A549 (cell line): ENCODE results near the gene CAV1. TPM values are rescaled to one million over a fixed set of nuclear protein-coding genes. Genes with fewer than 3 reads are reported as not detected.

Source experiments
- ATAC-seq, 2 experiments: fragments of 200-7000 bp in 1 of 2; fragments of >200 bp in 1 of 2; cut with Nextera tagmentation in 1 of 2; cut with Tn5 transposase in 1 of 2; 3 replicates each; pipeline versions ENCODE4 v1.8.0 to v1.9.1; 2018 to 2020; ENCODE audit warnings: mild to moderate bottlenecking in 1 of 2, moderate library complexity in 1 of 2
- CTCF ChIA-PET: fragments of 300-600 bp; sonication (Branson Sonifier 250); formaldehyde crosslinking; extraction: SDS; loops from one replicate; lab custom pipeline; 2021; ENCODE audit warnings: antibody characterized with exemption, inconsistent platforms; lab: Yijun Ruan, JAX
- POLR2A ChIA-PET: fragments of 350-600 bp; formaldehyde crosslinking; extraction: SDS; loops from one replicate; lab custom pipeline; 2021; ENCODE audit warnings: antibody characterized with exemption, inconsistent platforms; lab: Yijun Ruan, JAX
- DNase-seq, 2 experiments: peaks; one replicate each; pipeline versions ENCODE4 v3.0.0 to v3.0.0-alpha.2; 2011 to 2016; ENCODE audit warnings: low read depth in 1 of 2, low spot score in 1 of 2
- FAIRE-seq: peaks from 2 replicates; lab custom pipeline; 2011; peaks lifted over from hg19 to GRCh38; lab: Jason Lieb, UNC
- H3K27ac ChIP-seq, 2 experiments: fragments of >200 bp; sonication (Bioruptor Twin); formaldehyde crosslinking; 3 replicates each; pipeline ENCODE4 v1.5.1; 2016 to 2017
- H3K4me1 ChIP-seq: fragments of >200 bp; sonication (Bioruptor Twin); formaldehyde crosslinking; 3 replicates; pipeline ENCODE4 v1.6.1; 2016
- H3K4me2 ChIP-seq: fragments of >200 bp; sonication (Bioruptor Twin); formaldehyde crosslinking; 3 replicates; pipeline ENCODE4 v1.6.1; 2016
- H3K4me3 ChIP-seq: fragments of >200 bp; sonication (Bioruptor Twin); formaldehyde crosslinking; 3 replicates; pipeline ENCODE4 v1.5.1; 2016
- H3K9me3 ChIP-seq: fragments of >200 bp; sonication (Bioruptor Twin); formaldehyde crosslinking; 3 replicates; pipeline ENCODE4 v1.6.1; 2016
- ATOH8 ChIP-seq: fragments of 250-450 bp; sonication (Bioruptor Pico); IDR thresholded peaks from 2 replicates; pipeline ENCODE4 v1.5.0; 2020; ENCODE audit warnings: low read depth, mild to moderate bottlenecking, moderate library complexity
- CBX2 ChIP-seq: fragments of 200-600 bp; sonication (generic); IDR thresholded peaks from 2 replicates; pipeline ENCODE4 v1.6.1; 2016; ENCODE audit warnings: low read depth, mild to moderate bottlenecking, borderline replicate concordance
- CBX8 ChIP-seq: fragments of 200-600 bp; sonication (generic); IDR thresholded peaks from 2 replicates; pipeline ENCODE4 v1.6.1; 2016
- CEBPB ChIP-seq, 2 experiments: fragments of >200 bp in 1 of 2; sonication (Bioruptor Twin) in 1 of 2; formaldehyde crosslinking in 1 of 2; IDR thresholded peaks; 2 replicates each; pipeline ENCODE4 v1.6.1; 2012 to 2016
- CHD4 ChIP-seq: fragments of 200-600 bp; sonication (generic); IDR thresholded peaks from 2 replicates; pipeline ENCODE4 v1.6.1; 2016; ENCODE audit warnings: antibody characterized with exemption, mild to moderate bottlenecking, borderline replicate concordance
- CTCF ChIP-seq: fragments of >200 bp; sonication (Bioruptor Twin); formaldehyde crosslinking; IDR thresholded peaks from 3 replicates; pipeline ENCODE4 v1.5.1; 2016
- E2F6 ChIP-seq: IDR thresholded peaks from 2 replicates; pipeline ENCODE4 v1.6.1; 2012; ENCODE audit warnings: low read depth, borderline replicate concordance
- EHF ChIP-seq: fragments of 250-450 bp; sonication (Bioruptor Pico); IDR thresholded peaks from 2 replicates; pipeline ENCODE4 v1.5.0; 2020; ENCODE audit warnings: mild to moderate bottlenecking
- EHMT2 ChIP-seq: fragments of 200-600 bp; sonication (generic); IDR thresholded peaks from 2 replicates; pipeline ENCODE4 v1.6.1; 2016; ENCODE audit warnings: antibody characterized with exemption, low read depth, mild to moderate bottlenecking, moderate library complexity
- FOSL2 ChIP-seq, 2 experiments: fragments of 450-650 bp in 1 of 2; fragments of >200 bp in 1 of 2; sonication (Bioruptor Twin) in 1 of 2; formaldehyde crosslinking; IDR thresholded peaks; 2 replicates each; pipeline versions ENCODE4 v1.5.0 to v1.6.1; 2016 to 2020; ENCODE audit warnings: mild to moderate bottlenecking in 1 of 2, moderate library complexity in 1 of 2
- FOXS1 ChIP-seq: fragments of 250-450 bp; sonication (Bioruptor Pico); IDR thresholded peaks from 2 replicates; pipeline ENCODE4 v1.5.0; 2020; ENCODE audit warnings: mild to moderate bottlenecking, moderate library complexity
- GATA3 ChIP-seq: IDR thresholded peaks from 2 replicates; pipeline ENCODE4 v1.6.1; 2012; ENCODE audit warnings: borderline replicate concordance
- HDAC2 ChIP-seq: fragments of 200-600 bp; sonication (generic); IDR thresholded peaks from 2 replicates; pipeline ENCODE4 v1.6.1; 2016
- HES2 ChIP-seq: fragments of >200 bp; sonication (Bioruptor Twin); formaldehyde crosslinking; IDR thresholded peaks from 2 replicates; pipeline ENCODE4 v1.6.1; 2016
- HMGXB4 ChIP-seq: fragments of 250-450 bp; sonication (Bioruptor Pico); IDR thresholded peaks from 2 replicates; pipeline ENCODE4 v1.5.0; 2021; ENCODE audit warnings: mild to moderate bottlenecking, moderate library complexity, borderline replicate concordance
- HOXA7 ChIP-seq: fragments of 250-450 bp; sonication (Bioruptor Pico); IDR thresholded peaks from 2 replicates; pipeline ENCODE4 v1.5.0; 2020; ENCODE audit warnings: mild to moderate bottlenecking, moderate library complexity
- HOXB13 ChIP-seq: fragments of 250-450 bp; sonication (Bioruptor Pico); IDR thresholded peaks from 2 replicates; pipeline ENCODE4 v1.5.0; 2020; ENCODE audit warnings: low read depth, mild to moderate bottlenecking, moderate library complexity
- JUN ChIP-seq, 2 experiments: fragments of >200 bp; sonication (Bioruptor Twin); formaldehyde crosslinking; IDR thresholded peaks; 2 replicates in 1 of 2; 3 replicates in 1 of 2; pipeline ENCODE4 v1.6.1; 2016 to 2017
- JUNB ChIP-seq: fragments of >200 bp; sonication (Bioruptor Twin); formaldehyde crosslinking; IDR thresholded peaks from 2 replicates; pipeline ENCODE4 v1.6.1; 2016
- KDM1A ChIP-seq: fragments of 200-600 bp; sonication (generic); IDR thresholded peaks from 2 replicates; pipeline ENCODE4 v1.6.1; 2016; ENCODE audit warnings: low read depth, mild to moderate bottlenecking
- KDM5A ChIP-seq: fragments of 200-600 bp; sonication (generic); IDR thresholded peaks from 2 replicates; pipeline ENCODE4 v1.6.1; 2016; ENCODE audit warnings: antibody characterized with exemption, mild to moderate bottlenecking
- MAX ChIP-seq: IDR thresholded peaks from 2 replicates; pipeline ENCODE4 v1.6.1; 2012
- MAZ ChIP-seq: fragments of 150-350 bp; IDR thresholded peaks from 2 replicates; pipeline ENCODE4 v1.6.1; 2014; ENCODE audit warnings: antibody characterized with exemption, low read depth, low read length, borderline replicate concordance
- MYC ChIP-seq: IDR thresholded peaks from 2 replicates; pipeline ENCODE4 v1.6.1; 2012; ENCODE audit warnings: mild to moderate bottlenecking, inconsistent platforms, low read length, improper control_type of control experiment, borderline replicate concordance
- PBX3 ChIP-seq: IDR thresholded peaks from 2 replicates; pipeline ENCODE4 v1.6.1; 2012
- POLR2A ChIP-seq: IDR thresholded peaks from 2 replicates; pipeline ENCODE4 v1.6.1; 2012; ENCODE audit warnings: mild to moderate bottlenecking, low read length
- POLR2AphosphoS2 ChIP-seq: conservative IDR thresholded peaks from 2 replicates; pipeline ENCODE4 v1.6.1; 2012; ENCODE audit warnings: low read length, improper control_type of control experiment, inconsistent platforms
- RARB ChIP-seq: fragments of 250-450 bp; sonication (Bioruptor Pico); IDR thresholded peaks from 2 replicates; pipeline ENCODE4 v1.8.0; 2021; ENCODE audit warnings: mild to moderate bottlenecking, moderate library complexity
- RCOR1 ChIP-seq: fragments of 150-350 bp; IDR thresholded peaks from 2 replicates; pipeline ENCODE4 v1.6.1; 2014; ENCODE audit warnings: antibody characterized with exemption, low read length, low read depth
- RFX5 ChIP-seq: fragments of 450-650 bp; IDR thresholded peaks from 2 replicates; pipeline ENCODE4 v1.7.1; 2014; ENCODE audit warnings: antibody characterized with exemption, mild to moderate bottlenecking, moderate library complexity
- TFCP2L1 ChIP-seq: fragments of 250-450 bp; sonication (Bioruptor Pico); IDR thresholded peaks from 2 replicates; pipeline ENCODE4 v1.5.0; 2021; ENCODE audit warnings: mild to moderate bottlenecking
- ZC3H11A ChIP-seq: fragments of 450-650 bp; IDR thresholded peaks from 2 replicates; pipeline ENCODE4 v1.6.1; 2014; ENCODE audit warnings: antibody characterized with exemption, mild to moderate bottlenecking
- ZFP36 ChIP-seq: fragments of 450-650 bp; IDR thresholded peaks from 2 replicates; pipeline ENCODE4 v1.6.1; 2014; ENCODE audit warnings: borderline replicate concordance; ENCODE audit not compliant: partially characterized antibody
- ZNF302 ChIP-seq: fragments of 250-450 bp; sonication (Bioruptor Pico); IDR thresholded peaks from 2 replicates; pipeline ENCODE4 v1.9.0; 2021; ENCODE audit warnings: inconsistent platforms, mild to moderate bottlenecking, moderate library complexity
- WGBS: methylation state at CpG from one replicate; pipeline ENCODE4 v1.1.6; 2017; ENCODE audit errors: missing lambda C conversion rate; 5-methylcytosine and 5-hydroxymethylcytosine counted together
- polyA plus RNA-seq, 4 experiments: library from polyadenylated mRNA; depleted of rRNA in 3 of 4; stranded (reverse); fragments of >200 nt; fragmentation: RNase III in 1 of 4; extraction: RNeasy Plus Mini Kit Qiagen cat#74134 plus additional on column Dnase treatment in 1 of 4; gene quantifications; 2 replicates in 3 of 4; 3 replicates in 1 of 4; pipeline ENCODE4 v1.2.3, GENCODE V29; 2011 to 2017

The CAV1 gene
- polyA plus RNA-seq, 2 of the 4 experiments (the other 2 are of a cell fraction): 365 to 493 TPM

- Histone ChIP-seq H3K27ac (peak overlapping the region; percentile 89 to 90), H3K4me2 (peak overlapping the region; percentile 93), H3K4me3 (peak overlapping the region; percentile 39), H3K4me1 (peaks cover 43% of the 10 kb centered on the region), H3K9me3 (no peaks in the 10 kb centered on the region)
- WGBS: 2% methylated on average over 12 of the region's 12 CpGs
- FAIRE-seq (peak; percentile 97), ATAC-seq (peak; percentile 83), DNase-seq (peak; percentile 33 to 82)
- ChIA-PET POLR2A (interaction anchor here (0.9 to 2.5 kb wide), 6 partner anchors 9 to 77 kb away, joined by 3 to 14 read pairs (median 5); partner anchors contain the start of gene CAV2), CTCF (interaction anchor here (0.7 to 3.6 kb wide), 5 partner anchors 10 to 331 kb away, joined by 3 to 28 read pairs (median 5); partner anchors contain the start of gene CAV1)
- TF ChIP-seq RARB (CRISPR knock-in tag): no peak
- 0 out of 2 replicates have a peak, but pooled peaks have one; percentile 37 for TF ChIP-seq JUNB
- TF ChIP-seq MAZ: no peak
- TF ChIP-seq HMGXB4 (CRISPR knock-in tag): no peak
- TF ChIP-seq KDM5A: no peak
- TF ChIP-seq EHF: no peak
- TF ChIP-seq TFCP2L1: no peak
- no peak for TF ChIP-seq HOXA7 (CRISPR knock-in tag)
- TF ChIP-seq CBX2: no peak
- no peak for TF ChIP-seq CTCF
- no peak for TF ChIP-seq EHMT2
- TF ChIP-seq CHD4: no peak
- 0 out of 2 replicates have a peak, but pooled peaks have one; percentile 44 for TF ChIP-seq FOSL2 (IDR thresholded peaks at IDR 0.05)
- peak; percentile 73 for TF ChIP-seq FOSL2 (CRISPR knock-in tag; IDR thresholded peaks at IDR 0.05)
- TF ChIP-seq FOXS1 (CRISPR knock-in tag): no peak
- TF ChIP-seq RCOR1: no peak
- TF ChIP-seq HOXB13 (CRISPR knock-in tag): no peak; the same call in 1 of the 2 replicates
- TF ChIP-seq HDAC2: no peak
- no peak for TF ChIP-seq ZFP36
- TF ChIP-seq HES2: no peak
- TF ChIP-seq ZNF302: no peak
- peak; percentile 86 for TF ChIP-seq E2F6
- TF ChIP-seq ZC3H11A: no peak
- TF ChIP-seq ATOH8 (CRISPR knock-in tag): peak; percentile 67; the same call in 1 of the 2 replicates
- no peak for TF ChIP-seq KDM1A
- TF ChIP-seq CBX8: no peak
- TF ChIP-seq PBX3: no peak
- TF ChIP-seq MAX: peak; percentile 98
- no peak for TF ChIP-seq RFX5
- peak; percentile 43; the same call in 1 of the 2 replicates for TF ChIP-seq GATA3
- no peak for TF ChIP-seq POLR2AphosphoS2
- peak; percentile 90 for TF ChIP-seq MYC
- no peak for TF ChIP-seq POLR2A
- TF ChIP-seq CEBPB (IDR thresholded peaks at IDR 0.05): 0 out of 4 replicates have a peak, but pooled peaks of 1 of the 2 experiments have one; percentile 45
- TF ChIP-seq JUN (IDR thresholded peaks at IDR 0.05): 0 out of 5 replicates have a peak, but pooled peaks have one; percentile 36 to 50
These were observed 13.0 kb upstream of the CAV1 start for GRCh38 chr7:116511552-116512519.
